NCI-H446 (cell line): Measurements from ENCODE around the gene KLF6.

Experiments used
- DNase-seq, 2 experiments: peaks; one replicate each; lab custom pipeline; 2025; lab: John Stamatoyannopoulos, UW

The KLF6 gene

GRCh38 chr10:3774814-3775695 is 10.0 kb downstream of the KLF6 start:
- no peak for DNase-seq

GRCh38 chr10:3774018-3774813 is 10.8 kb downstream of the KLF6 start:
- DNase-seq = no peak

- no peak for DNase-seq
Observed at GRCh38 chr10:3773460-3774017, 11.5 kb downstream of the KLF6 start.

DNA sequence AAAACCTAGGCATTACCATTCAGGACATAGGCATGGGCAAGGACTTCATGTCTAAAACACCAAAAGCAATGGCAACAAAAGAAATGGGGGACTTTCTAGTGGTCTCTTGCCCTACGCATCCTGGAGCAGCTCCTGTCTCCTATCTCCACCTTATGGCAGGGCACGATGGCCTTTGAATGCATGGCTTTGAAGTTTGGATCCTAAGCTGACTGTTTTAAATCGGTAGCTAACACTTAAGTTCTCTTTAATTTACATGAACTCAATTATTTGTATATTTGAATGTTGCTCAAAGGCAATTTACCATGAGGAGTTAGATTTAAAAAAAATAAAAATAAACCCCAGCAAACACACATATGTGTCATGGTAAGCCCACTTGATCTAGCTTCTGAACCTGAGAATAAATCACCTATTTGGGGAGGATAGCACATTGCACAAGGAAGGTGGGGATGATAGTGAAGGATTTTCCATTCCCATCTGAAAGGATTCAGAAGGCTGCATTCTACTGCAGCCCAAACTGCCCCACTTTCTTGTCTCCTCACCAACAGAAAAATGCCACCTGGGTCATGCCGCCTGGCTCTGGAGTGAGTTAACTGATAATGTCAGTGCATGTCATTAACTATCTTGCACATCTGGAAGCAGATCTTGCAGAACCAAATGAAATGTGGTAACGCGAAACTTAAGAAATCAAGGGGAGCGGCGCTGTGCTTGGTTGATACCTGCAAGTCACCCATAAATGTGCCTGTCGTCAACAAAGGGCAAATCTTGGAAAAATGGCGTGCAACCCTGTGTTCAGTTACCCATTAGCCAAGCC is 12.4 kb downstream of the KLF6 start:
- DNase-seq = no peak

DNA sequence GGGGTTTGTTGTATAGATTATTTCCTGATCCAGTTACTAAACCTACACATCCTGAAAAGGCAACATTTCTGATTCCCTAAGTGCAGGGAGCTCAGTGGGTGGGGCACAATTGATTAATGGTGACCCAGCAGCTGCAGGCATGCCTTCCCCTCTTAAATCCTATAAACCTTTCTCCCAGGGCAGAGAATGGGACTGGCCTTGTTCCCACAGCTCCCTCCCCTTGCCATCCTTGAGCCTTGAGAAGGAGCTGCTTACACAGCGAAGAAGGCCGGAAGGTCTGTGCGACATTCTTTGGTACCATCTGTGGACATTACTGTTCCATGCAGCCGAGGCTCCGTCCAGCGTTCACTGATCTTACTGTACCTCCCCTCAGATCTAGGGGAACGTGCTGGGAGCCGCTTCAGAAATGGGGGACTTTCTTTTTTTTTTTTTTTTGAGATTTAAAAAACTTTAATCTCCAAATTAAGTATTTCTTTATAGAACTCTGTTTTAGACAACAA is 14.3 kb downstream of the KLF6 start:
- no peak for DNase-seq

- DNase-seq = no peak
Observed at GRCh38 chr10:3769556-3769955, 15.5 kb downstream of the KLF6 start.

DNA sequence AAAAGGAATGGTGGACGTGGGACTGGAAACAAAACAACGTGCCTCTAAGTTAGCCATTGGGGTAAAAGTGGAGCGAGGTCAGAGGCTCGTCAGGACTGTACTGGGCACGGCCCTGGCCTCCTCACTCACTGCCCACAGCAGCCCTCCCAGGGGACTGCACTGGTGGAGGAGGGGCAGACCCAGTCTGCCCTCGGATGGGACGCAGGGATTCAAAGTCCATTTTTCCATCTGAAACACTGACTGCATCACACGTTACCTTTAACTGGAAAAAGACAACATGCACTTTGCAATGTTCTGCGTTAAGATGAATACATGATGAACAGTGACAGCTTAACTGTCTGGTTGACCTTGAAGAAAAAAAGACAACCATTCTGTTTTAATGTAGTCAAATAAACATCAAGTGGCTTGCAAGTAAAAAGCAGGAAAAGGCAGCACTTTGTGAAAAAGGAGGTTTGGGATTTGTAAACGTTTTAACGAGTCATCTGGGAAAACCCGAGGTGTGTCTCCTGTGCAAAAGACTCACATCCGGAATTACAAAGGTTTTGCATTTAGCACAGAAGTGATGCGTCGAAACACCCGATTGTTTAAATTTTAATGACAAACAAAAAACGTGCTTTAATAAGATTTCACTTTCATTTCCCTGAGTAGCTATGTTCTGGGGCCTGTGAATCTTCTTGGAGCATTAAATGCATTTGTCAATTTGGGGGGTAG is 18.8 kb downstream of the KLF6 start:
- DNase-seq = no peak

- DNase-seq = no peak
Observed at GRCh38 chr10:3765146-3765545, 19.9 kb downstream of the KLF6 start.

DNA sequence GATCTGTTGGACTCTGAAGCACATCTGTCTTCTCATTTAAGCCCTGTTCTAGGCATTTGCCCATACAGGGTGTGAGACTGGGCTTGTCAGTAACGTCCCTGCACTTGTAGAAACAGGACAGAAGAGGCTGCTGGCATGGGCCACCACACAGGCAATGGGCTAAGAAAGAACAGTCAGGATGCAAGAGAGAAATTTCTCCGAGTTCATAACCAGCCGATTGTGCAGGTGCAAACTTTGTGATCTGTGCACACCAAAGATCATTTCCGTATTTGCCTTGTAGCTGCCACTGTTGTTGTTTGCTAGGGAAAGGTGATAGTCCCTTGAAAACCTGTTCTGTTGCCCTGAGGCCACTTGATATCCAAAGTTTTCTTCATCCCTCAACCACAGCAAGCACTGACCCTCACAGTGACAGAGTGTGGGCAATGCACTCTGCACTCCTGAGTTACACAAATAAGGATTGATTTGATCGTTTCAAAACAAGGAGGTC is 20.3 kb downstream of the KLF6 start:
- DNase-seq = no peak

- no peak for DNase-seq
Observed at GRCh38 chr10:3763852-3764625, 21.0 kb downstream of the KLF6 start.

DNA sequence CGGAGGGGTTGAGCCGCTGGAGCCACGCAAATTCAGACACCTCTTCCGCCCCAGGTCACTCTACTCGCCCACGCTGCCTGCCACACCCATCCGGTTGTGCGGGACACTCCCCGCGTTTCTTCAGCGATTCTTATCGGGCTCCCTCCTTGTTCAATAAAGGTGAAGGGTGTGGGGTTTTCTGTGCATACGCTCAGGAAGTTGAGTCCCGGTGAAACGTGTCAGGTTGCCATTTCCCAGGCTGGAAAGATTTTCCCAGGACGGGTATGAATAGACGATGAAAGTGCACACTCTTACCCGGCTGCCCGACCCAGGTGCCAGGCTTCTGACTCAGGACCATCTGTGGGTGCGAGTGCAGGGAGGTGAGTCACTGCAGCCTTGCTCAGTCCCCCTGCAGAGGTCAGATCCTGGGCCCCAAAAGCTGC is 22.0 kb downstream of the KLF6 start:
- DNase-seq = no peak

DNA sequence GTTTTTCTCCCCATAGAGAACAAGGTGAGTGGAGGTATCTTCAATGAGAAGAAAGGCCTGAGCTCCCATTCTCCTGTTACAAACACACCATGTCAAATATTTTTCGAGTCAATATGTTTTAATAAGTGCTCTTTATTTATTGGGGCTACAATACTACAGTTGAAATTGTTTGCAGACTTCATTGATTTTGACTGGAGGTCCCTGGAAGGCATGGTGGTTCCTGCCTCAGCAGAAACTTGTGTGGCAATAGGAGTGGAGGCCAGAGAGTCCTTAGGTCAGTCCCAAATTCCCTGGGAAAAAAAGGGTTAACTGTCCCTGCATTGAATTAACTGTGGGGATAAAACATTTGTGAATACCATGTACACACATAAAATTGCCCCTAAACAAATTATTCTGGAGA is 22.7 kb downstream of the KLF6 start:
- no peak for DNase-seq

DNA sequence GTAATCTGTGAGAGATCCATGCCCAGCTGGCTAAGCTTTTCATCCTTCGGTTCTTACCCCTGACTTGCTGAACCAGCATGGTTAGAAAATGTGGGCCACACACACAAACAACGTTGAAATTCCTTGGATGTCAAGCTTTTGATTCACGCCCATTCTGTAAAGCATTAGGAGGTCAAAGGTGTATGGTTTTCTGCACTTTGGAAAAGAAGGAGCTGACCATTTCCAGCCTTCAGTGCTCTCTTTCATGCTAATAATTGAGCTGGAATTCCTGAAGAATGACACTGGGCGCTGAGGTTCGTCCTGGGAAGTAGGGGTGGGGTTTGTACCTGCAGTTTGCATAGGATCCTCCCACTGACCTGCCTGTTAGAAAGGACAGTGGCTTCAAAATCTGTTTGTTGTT is 23.1 kb downstream of the KLF6 start:
- no peak for DNase-seq

DNA sequence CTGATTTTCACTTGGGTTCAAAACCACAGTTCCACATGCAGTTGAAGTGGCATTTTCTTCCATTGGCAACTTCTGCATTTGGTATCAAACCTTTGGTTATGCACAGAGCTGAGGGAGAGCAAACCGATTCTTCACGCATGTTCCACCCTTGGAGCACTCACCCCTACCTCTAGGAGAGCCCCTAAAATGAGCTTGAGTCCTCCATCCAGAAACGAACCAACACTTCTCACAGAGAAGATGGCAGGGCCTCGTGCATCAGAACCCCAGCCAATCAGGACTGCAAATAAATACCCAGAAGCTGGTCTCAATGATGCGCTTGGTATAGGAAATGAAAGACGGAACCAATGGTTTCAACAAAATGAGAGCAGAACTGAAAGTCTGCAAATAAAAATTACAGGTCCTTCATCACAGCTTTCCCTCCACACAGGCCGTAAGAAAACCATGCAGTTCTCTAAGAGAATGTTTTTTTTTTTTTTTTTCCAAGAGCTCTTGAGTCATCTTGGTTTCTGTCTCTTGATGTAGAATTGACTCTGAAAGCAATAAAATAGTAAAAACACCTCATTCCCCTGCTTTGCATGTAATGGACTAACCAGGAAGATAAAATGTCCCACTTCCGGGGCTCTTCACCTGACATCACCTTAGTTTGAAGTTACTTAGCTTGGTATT is 23.9 kb downstream of the KLF6 start:
- no peak for DNase-seq

DNA sequence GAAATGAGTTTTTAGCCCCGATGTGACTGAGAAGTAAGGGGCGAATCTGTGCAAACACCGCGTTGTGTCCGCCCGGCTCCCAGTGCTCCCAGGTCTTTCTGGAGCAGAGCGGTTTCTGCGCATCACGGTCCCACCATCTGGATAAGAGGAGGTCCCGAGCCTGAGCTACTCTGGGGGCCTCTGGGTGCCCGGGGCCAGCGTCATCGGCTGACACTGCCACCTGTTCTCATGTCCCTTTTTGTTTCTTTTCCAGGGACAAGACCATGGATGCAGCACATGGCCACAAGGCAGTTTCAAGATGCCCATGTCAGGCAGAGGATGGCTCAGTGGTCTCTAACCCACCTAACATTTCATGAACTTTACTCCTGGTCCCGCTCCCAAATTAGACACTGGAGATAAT is 24.9 kb downstream of the KLF6 start:
- no peak for DNase-seq

GRCh38 chr10:3759397-3759796 is 25.6 kb downstream of the KLF6 start:
- no peak for DNase-seq

DNA sequence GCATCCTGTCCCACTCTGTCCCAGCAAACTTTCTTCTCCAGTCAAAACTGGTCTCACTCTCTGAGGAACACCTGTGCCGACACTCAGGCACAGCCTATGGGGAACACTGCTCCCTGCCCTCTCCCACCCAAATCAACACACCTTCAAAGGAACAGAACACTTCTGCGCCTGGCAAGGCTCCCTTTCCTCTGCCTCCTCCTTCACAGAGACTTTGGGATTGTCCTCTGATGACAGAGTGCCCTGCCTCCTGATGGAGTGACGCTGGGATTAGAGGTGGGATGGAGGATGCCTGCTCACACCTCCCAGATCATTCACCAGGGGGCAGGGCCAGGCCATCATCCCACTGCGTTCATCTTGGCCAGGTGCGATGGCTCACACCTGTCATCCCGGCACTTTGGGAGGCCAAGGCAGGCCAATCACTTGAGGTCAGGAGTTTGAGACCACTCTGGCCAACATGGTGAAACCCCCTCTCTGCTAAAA is 26.5 kb downstream of the KLF6 start:
- no peak for DNase-seq

DNA sequence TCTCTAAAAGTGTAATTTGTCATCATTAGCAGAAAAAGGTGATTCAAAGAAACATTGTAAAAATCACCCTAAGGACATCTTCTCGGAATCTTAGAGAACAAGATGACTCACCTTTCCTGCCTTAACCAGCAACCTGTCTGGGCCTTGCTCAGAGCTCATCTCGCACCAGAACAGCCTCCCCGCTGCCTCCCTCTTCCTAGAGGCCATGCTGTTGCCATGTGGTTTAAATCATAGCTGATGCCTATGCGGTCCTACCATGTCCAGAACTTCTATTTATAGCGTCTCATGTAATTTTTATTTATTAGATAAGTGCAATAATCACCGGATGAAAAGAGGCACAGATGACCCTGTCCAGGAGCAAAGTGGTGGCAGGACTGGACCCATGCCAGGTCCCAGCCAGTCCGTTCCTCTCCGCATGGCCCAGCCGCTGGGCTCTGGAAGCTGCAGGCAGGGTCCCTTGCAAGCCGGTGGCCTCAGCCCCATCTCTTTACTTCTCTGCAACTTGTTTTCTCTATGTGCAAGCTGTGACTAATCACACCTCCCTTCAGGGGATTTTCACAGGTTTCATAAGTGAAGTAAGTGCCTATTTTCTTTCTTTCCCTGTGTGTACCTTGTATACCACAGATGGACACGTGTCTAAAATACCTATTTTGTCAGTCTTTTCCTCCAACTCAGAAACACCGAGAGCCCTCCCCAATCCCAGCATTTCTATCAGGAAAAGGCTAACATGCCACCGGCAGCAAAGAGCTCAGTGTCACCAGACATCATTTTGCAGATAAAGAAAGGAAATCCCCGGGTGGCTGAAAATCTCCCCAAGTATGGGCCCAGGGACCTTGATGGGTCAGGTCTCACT is 27.1 kb downstream of the KLF6 start:
- DNase-seq = no peak

DNA sequence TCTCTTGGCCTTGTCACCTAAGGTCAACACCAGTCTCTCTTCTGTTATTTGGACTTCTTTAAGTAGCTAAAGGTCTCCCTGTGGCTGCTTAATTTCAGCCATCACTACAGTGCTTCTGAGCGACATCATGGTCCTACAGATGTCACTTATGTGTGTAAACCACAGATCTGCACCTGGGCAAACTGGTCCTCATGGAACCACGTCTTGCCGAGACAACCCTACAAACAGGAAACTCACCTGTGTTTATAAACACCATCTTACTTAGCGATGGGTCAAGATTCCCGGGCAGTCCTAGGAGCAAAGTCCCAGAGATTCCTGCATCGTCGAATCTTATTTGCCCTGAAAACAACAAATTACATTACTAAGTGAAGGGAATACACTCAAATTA is 27.8 kb downstream of the KLF6 start:
- DNase-seq = no peak
